HEK293 (cell line): ENCODE measurements around the gene NEAT1.

Experiments used
- BCL11A ChIP-seq: fragments of 450-650 bp; formaldehyde crosslinking; IDR thresholded peaks from 2 replicates; pipeline ENCODE4 v1.5.1; 2016; ENCODE audit warnings: low read depth, missing biosample characterization, missing genetic modification characterization
- GLI4 ChIP-seq: fragments of 450-650 bp; formaldehyde crosslinking; IDR thresholded peaks from 2 replicates; pipeline ENCODE4 v1.5.1; 2016; ENCODE audit warnings: missing biosample characterization, missing genetic modification characterization
- KLF9 ChIP-seq: fragments of 450-650 bp; formaldehyde crosslinking; IDR thresholded peaks from 2 replicates; pipeline ENCODE4 v1.5.1; 2016; ENCODE audit warnings: missing biosample characterization, missing genetic modification characterization, low read depth
- MEIS1 ChIP-seq: sonication (generic); formaldehyde crosslinking; IDR thresholded peaks from 2 replicates; pipeline ENCODE4 v1.8.1; 2022; ENCODE audit warnings: missing genetic modification reagents, mild to moderate bottlenecking, borderline replicate concordance
- PRDM4 ChIP-seq: fragments of 450-650 bp; formaldehyde crosslinking; IDR thresholded peaks from 2 replicates; pipeline ENCODE4 v1.5.1; 2017; ENCODE audit warnings: missing biosample characterization, missing genetic modification characterization
- TCF7L2 ChIP-seq: IDR thresholded peaks from 2 replicates; pipeline ENCODE4 v1.6.1; 2011; ENCODE audit warnings: low read depth, mild to moderate bottlenecking, inconsistent platforms, low read length, moderate library complexity, borderline replicate concordance
- WT1 ChIP-seq: fragments of 450-650 bp; formaldehyde crosslinking; IDR thresholded peaks from 2 replicates; pipeline ENCODE4 v1.5.1; 2016; ENCODE audit warnings: missing biosample characterization, missing genetic modification characterization
- ZBTB17 ChIP-seq: fragments of 450-650 bp; formaldehyde crosslinking; IDR thresholded peaks from 2 replicates; pipeline ENCODE4 v1.5.1; 2016; ENCODE audit warnings: missing biosample characterization, missing genetic modification characterization
- ZBTB26 ChIP-seq: fragments of 450-650 bp; formaldehyde crosslinking; optimal IDR thresholded peaks from 2 replicates; pipeline ENCODE3; 2016; ENCODE audit warnings: missing biosample characterization, mild to moderate bottlenecking, missing genetic modification characterization
- ZBTB48 ChIP-seq: fragments of 450-650 bp; formaldehyde crosslinking; IDR thresholded peaks from 2 replicates; pipeline ENCODE4 v1.5.1; 2016; ENCODE audit warnings: missing biosample characterization, missing genetic modification characterization
- ZFP41 ChIP-seq: fragments of 450-650 bp; formaldehyde crosslinking; IDR thresholded peaks from 2 replicates; pipeline ENCODE4 v1.5.1; 2016; ENCODE audit warnings: missing biosample characterization, missing genetic modification characterization, borderline replicate concordance
- ZNF121 ChIP-seq: fragments of 450-650 bp; formaldehyde crosslinking; IDR thresholded peaks from 2 replicates; pipeline ENCODE4 v1.5.1; 2016; ENCODE audit warnings: missing biosample characterization, missing genetic modification characterization
- ZNF140 ChIP-seq: fragments of 450-650 bp; formaldehyde crosslinking; IDR thresholded peaks from 2 replicates; pipeline ENCODE4 v1.5.1; 2016; ENCODE audit warnings: missing biosample characterization, missing genetic modification characterization
- ZNF175 ChIP-seq: fragments of 450-650 bp; formaldehyde crosslinking; IDR thresholded peaks from 2 replicates; pipeline ENCODE4 v1.5.1; 2016; ENCODE audit warnings: missing biosample characterization, missing genetic modification characterization
- ZNF184 ChIP-seq: fragments of 450-650 bp; IDR thresholded peaks from 2 replicates; pipeline ENCODE4 v1.5.1; 2018; ENCODE audit warnings: missing biosample characterization, mild to moderate bottlenecking, missing genetic modification characterization
- ZNF2 ChIP-seq: fragments of 450-650 bp; formaldehyde crosslinking; IDR thresholded peaks from 2 replicates; pipeline ENCODE4 v1.5.1; 2016; ENCODE audit warnings: missing biosample characterization, missing genetic modification characterization
- ZNF23 ChIP-seq: fragments of 450-650 bp; formaldehyde crosslinking; IDR thresholded peaks from 2 replicates; pipeline ENCODE4 v1.5.1; 2016; ENCODE audit warnings: missing biosample characterization, missing genetic modification characterization, borderline replicate concordance
- ZNF362 ChIP-seq: fragments of 450-650 bp; formaldehyde crosslinking; IDR thresholded peaks from 2 replicates; pipeline ENCODE4 v1.5.1; 2016; ENCODE audit warnings: missing biosample characterization, missing genetic modification characterization
- ZNF416 ChIP-seq: fragments of 450-650 bp; formaldehyde crosslinking; IDR thresholded peaks from 2 replicates; pipeline ENCODE4 v1.5.1; 2016; ENCODE audit warnings: missing biosample characterization, missing genetic modification characterization
- ZNF426 ChIP-seq: fragments of 450-650 bp; formaldehyde crosslinking; IDR thresholded peaks from 2 replicates; pipeline ENCODE4 v1.5.1; 2017; ENCODE audit warnings: missing biosample characterization, missing genetic modification characterization, mild to moderate bottlenecking, inconsistent platforms, moderate library complexity
- ZNF510 ChIP-seq: fragments of 450-650 bp; formaldehyde crosslinking; IDR thresholded peaks from 2 replicates; pipeline ENCODE4 v1.5.1; 2018; ENCODE audit warnings: mild to moderate bottlenecking, missing genetic modification characterization, missing biosample characterization; ENCODE audit not compliant: insufficient replicate concordance
- ZNF514 ChIP-seq: fragments of 450-650 bp; formaldehyde crosslinking; IDR thresholded peaks from 2 replicates; pipeline ENCODE4 v1.5.1; 2016; ENCODE audit warnings: missing biosample characterization, missing genetic modification characterization
- ZNF561 ChIP-seq: fragments of 450-650 bp; IDR thresholded peaks from 2 replicates; pipeline ENCODE4 v1.5.1; 2018; ENCODE audit warnings: missing biosample characterization, missing genetic modification characterization, borderline replicate concordance
- ZNF585B ChIP-seq: fragments of 450-650 bp; formaldehyde crosslinking; IDR thresholded peaks from 2 replicates; pipeline ENCODE4 v1.5.1; 2016; ENCODE audit warnings: missing biosample characterization, missing genetic modification characterization
- ZNF623 ChIP-seq: fragments of 450-650 bp; formaldehyde crosslinking; IDR thresholded peaks from 2 replicates; pipeline ENCODE4 v1.5.1; 2016; ENCODE audit warnings: missing biosample characterization, missing genetic modification characterization
- ZNF660 ChIP-seq: fragments of 450-650 bp; IDR thresholded peaks from 2 replicates; pipeline ENCODE4 v1.5.1; 2018; ENCODE audit warnings: missing biosample characterization, mild to moderate bottlenecking, missing genetic modification characterization
- ZNF677 ChIP-seq: fragments of 450-650 bp; IDR thresholded peaks from 2 replicates; pipeline ENCODE4 v1.5.0; 2018; ENCODE audit warnings: missing biosample characterization, mild to moderate bottlenecking, missing genetic modification characterization, moderate library complexity
- ZNF76 ChIP-seq: fragments of 450-650 bp; formaldehyde crosslinking; IDR thresholded peaks from 2 replicates; pipeline ENCODE4; 2016; ENCODE audit warnings: low read depth, missing biosample characterization, missing genetic modification characterization, borderline replicate concordance
- ZNF776 ChIP-seq: fragments of 450-650 bp; formaldehyde crosslinking; IDR thresholded peaks from 2 replicates; pipeline ENCODE4 v1.5.0; 2017; ENCODE audit warnings: missing biosample characterization, missing genetic modification characterization, borderline replicate concordance
- ZSCAN23 ChIP-seq: fragments of 450-650 bp; formaldehyde crosslinking; IDR thresholded peaks from 2 replicates; pipeline ENCODE4 v1.5.1; 2016; ENCODE audit warnings: missing biosample characterization, missing genetic modification characterization
- TF ChIP-seq, protein P1 (sequence below): fragments of 450-650 bp; formaldehyde crosslinking; IDR thresholded peaks from 2 replicates; pipeline ENCODE4 v1.5.1; 2017; ENCODE audit warnings: missing biosample characterization, missing genetic modification characterization
- TF ChIP-seq, protein P2 (sequence below): fragments of 450-650 bp; formaldehyde crosslinking; IDR thresholded peaks from 2 replicates; pipeline ENCODE4 v1.5.1; 2016; ENCODE audit warnings: missing biosample characterization, missing genetic modification characterization, low read depth

NEAT1 gene

DNA sequence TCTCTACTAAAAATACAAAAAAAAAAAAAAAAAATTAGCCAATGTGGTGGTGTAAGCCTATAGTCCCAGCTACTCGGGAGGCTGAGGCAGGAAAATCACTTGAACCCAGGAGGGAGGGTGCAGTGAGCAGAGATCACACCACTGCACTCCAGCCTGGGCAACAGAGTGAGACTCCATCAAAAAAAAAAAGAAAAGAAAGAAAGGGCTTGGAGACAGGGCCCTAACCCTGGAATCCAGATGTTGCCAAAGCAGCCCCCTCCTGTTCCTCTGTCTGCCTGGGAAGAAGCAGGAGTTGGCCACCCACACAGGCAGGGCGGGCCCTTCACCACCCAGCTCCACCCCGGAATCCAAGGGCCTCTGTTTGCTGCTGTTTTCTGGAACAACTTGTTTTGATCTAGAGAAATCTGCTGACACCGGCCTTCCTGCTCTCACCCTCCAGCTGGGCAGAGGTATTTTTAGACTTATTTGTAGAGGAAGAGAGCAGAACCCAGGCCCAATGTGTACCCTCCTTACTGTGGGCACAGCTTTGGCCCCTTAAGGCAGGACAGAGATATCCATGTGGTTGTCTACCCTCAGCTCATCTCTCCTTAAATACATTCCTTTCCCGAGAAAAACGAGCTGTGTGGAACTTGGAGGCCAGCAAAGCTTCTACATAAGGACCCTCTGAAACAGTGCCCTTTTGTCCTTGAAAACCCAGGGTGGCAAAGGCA, 2.7 kb upstream of the NEAT1 start (continued):
- no peak for TF ChIP-seq ZNF140 (tag by site-specific recombination)
- TF ChIP-seq ZNF23 (tag by site-specific recombination), result no peak
- no peak for TF ChIP-seq GLI4 (tag by site-specific recombination)
- TF ChIP-seq ZNF121 (tag by site-specific recombination), result peak; percentile 85
- no peak for TF ChIP-seq ZNF416 (tag by site-specific recombination)
- TF ChIP-seq ZFP41 (tag by site-specific recombination), result no peak
- TF ChIP-seq MEIS1 (CRISPR knock-in tag), result no peak
- no peak for TF ChIP-seq ZNF184 (tag by site-specific recombination)
- TF ChIP-seq ZBTB48, result 0 out of 2 replicates have a peak, but pooled peaks have one; percentile 29
- TF ChIP-seq ZNF514 (tag by site-specific recombination), result no peak
- no peak for TF ChIP-seq ZNF510 (tag by site-specific recombination)
- TF ChIP-seq PRDM4 (tag by site-specific recombination), result no peak
- TF ChIP-seq ZNF362 (tag by site-specific recombination), result peak; percentile 70; the same call in 1 of the 2 replicates
- no peak for TF ChIP-seq ZNF2 (tag by site-specific recombination)
- TF ChIP-seq TCF7L2, result no peak
- TF ChIP-seq, protein P1, sequence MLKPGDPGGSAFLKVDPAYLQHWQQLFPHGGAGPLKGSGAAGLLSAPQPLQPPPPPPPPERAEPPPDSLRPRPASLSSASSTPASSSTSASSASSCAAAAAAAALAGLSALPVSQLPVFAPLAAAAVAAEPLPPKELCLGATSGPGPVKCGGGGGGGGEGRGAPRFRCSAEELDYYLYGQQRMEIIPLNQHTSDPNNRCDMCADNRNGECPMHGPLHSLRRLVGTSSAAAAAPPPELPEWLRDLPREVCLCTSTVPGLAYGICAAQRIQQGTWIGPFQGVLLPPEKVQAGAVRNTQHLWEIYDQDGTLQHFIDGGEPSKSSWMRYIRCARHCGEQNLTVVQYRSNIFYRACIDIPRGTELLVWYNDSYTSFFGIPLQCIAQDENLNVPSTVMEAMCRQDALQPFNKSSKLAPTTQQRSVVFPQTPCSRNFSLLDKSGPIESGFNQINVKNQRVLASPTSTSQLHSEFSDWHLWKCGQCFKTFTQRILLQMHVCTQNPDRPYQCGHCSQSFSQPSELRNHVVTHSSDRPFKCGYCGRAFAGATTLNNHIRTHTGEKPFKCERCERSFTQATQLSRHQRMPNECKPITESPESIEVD (tag by site-specific recombination), result no peak
- peak; percentile 18; the same call in 1 of the 2 replicates for TF ChIP-seq ZNF660 (tag by site-specific recombination)
- no peak for TF ChIP-seq ZSCAN23
- TF ChIP-seq BCL11A, result no peak
- no peak for TF ChIP-seq ZNF561 (tag by site-specific recombination)
- TF ChIP-seq ZNF623 (tag by site-specific recombination), result no peak
- TF ChIP-seq, protein P2, sequence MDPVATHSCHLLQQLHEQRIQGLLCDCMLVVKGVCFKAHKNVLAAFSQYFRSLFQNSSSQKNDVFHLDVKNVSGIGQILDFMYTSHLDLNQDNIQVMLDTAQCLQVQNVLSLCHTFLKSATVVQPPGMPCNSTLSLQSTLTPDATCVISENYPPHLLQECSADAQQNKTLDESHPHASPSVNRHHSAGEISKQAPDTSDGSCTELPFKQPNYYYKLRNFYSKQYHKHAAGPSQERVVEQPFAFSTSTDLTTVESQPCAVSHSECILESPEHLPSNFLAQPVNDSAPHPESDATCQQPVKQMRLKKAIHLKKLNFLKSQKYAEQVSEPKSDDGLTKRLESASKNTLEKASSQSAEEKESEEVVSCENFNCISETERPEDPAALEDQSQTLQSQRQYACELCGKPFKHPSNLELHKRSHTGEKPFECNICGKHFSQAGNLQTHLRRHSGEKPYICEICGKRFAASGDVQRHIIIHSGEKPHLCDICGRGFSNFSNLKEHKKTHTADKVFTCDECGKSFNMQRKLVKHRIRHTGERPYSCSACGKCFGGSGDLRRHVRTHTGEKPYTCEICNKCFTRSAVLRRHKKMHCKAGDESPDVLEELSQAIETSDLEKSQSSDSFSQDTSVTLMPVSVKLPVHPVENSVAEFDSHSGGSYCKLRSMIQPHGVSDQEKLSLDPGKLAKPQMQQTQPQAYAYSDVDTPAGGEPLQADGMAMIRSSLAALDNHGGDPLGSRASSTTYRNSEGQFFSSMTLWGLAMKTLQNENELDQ, result no peak
- no peak for TF ChIP-seq ZNF175 (tag by site-specific recombination)
- no peak for TF ChIP-seq KLF9 (tag by site-specific recombination)
- TF ChIP-seq ZNF677 (tag by site-specific recombination), result no peak
- TF ChIP-seq ZBTB17 (tag by site-specific recombination), result peak; percentile 38
- no peak for TF ChIP-seq ZNF76 (tag by site-specific recombination)
- TF ChIP-seq ZBTB26 (tag by site-specific recombination), result no peak
- TF ChIP-seq WT1 (tag by site-specific recombination), result no peak
- TF ChIP-seq ZNF776 (tag by site-specific recombination), result no peak
- TF ChIP-seq ZNF585B (tag by site-specific recombination), result no peak
- no peak for TF ChIP-seq ZNF426 (tag by site-specific recombination)
